GM19455 (cell line): ENCODE measurements around the gene TSHZ1.

Experiments
- ATAC-seq: cut with Tn5 transposase; IDR thresholded peaks from one replicate; pipeline ENCODE4 v1.9.1; 2021; ENCODE audit not compliant: unreplicated experiment

The TSHZ1 gene

GRCh38 chr18:75246721-75247610 lies 36.4 kb downstream of the TSHZ1 start:
- no peak for ATAC-seq

- ATAC-seq = no peak
Observed at GRCh38 chr18:75247611-75248421, 37.2 kb downstream of the TSHZ1 start.

- no peak for ATAC-seq
Observed at GRCh38 chr18:75248426-75249174, 38.0 kb downstream of the TSHZ1 start.

- no peak for ATAC-seq
Observed at GRCh38 chr18:75249175-75249518, 38.5 kb downstream of the TSHZ1 start.

DNA sequence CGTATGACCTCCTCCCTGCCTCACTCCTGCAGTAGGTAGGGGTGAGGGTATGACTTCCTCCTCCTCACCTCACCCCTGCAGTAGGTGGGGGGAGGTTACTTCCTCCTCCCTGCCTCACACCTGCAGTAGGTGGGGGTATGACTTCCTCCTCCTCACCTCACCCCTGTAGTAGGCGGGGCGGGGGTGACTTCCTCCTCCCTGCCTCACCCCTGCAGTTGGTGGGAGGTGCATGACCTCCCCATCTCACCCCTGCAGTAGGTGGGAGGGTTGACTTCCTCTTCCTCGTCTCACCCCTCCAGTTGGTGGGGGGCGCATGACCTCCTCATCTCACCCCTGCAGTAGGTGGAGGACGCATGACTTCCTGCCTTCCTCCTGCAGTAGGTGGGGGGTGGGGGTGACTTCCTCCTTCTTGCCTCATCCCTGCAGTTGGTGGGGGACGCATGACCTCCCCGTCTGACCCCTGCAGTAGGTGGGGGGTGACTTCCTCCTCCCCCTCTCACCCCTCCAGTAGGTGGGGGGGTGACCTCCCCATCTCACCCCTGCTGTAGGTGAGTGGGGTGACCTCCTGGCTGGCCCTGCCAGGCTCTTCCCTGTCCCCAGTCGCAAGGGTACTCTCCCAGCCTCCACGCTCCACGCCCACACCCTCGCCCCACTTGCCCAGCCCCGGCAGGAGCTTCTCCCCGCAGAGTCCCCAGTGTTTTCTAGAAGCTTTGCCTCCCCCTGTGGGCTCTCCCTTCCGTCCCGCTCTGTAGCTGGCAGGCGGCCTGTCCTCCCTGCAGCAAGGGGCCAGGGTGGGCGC lies 39.3 kb downstream of the TSHZ1 start:
- ATAC-seq = no peak

DNA sequence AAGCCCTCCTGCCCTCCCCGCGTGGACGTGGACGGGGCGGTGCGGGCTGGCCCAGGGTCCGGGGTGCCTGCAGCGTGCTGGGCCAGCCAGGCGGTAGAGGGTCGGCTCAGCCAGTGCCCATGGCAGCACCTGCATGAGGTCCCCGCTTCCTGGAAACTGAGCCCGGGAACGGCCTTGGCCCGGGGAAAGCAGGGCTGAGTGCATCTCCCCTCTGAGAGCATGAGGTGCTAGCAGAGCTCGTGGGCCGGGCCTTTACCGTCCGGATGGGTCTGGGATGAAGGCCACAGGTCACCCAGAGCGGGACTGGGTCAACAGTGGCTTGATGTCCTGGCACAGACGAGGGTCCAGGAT lies 39.8 kb downstream of the TSHZ1 start:
- ATAC-seq = no peak

GRCh38 chr18:75251466-75251865 lies 40.9 kb downstream of the TSHZ1 start:
- ATAC-seq = no peak

DNA sequence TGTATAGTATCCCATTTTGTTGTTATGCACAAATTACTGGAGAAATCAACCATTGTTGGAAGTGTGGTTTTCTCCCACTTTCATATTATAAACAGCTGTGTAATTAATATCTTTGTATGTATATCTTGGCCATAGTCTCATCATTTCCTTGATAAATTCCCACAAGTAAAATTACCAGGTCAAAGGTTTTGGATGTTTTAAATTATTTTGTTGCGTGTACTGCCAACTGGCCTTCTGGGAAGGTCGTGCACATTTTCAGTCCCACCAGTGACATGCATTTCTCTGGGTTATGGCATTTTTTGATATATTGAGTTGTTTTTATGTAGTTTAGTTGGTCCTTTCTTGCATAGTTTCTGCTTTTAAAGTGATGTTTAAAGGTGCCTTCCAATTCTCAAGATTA lies 41.5 kb downstream of the TSHZ1 start:
- no peak for ATAC-seq

DNA sequence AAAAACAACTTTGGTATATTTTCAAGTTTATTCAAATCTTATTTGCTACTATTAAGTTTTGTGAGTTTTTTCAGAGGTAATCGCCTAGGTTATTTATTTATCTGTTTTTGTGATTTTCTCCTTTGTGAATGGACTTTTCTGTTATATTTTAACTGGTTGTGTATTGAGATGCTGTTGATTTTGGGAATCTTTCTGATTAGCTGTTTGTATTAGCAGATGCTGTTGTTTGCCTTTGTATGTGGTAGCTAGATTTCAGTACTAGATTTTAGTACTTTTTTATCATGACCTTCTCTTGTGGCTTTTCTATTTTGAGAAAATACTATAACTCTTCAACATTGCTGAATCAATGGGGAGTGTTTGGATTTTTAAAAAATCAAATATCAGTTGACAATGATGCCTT lies 42.4 kb downstream of the TSHZ1 start:
- no peak for ATAC-seq

DNA sequence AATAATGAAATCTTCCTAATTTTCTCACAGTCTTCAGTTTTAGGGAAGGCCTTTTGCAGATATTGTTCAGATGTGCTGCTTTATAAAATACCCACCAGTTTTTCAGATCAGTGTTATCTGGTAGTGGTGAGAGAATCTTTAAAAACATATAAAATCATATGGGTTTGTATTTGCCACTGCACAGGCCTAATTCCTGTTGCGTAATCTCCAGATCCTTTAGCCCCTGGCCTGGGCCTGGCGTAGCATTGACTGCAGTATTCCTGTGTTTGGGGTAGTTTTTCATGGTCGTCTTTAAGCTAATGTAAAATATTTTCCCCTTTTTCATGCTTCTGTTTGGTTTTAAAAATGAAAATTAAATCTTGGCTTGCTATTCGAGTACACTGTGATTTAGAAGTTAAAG lies 43.2 kb downstream of the TSHZ1 start:
- ATAC-seq = no peak

DNA sequence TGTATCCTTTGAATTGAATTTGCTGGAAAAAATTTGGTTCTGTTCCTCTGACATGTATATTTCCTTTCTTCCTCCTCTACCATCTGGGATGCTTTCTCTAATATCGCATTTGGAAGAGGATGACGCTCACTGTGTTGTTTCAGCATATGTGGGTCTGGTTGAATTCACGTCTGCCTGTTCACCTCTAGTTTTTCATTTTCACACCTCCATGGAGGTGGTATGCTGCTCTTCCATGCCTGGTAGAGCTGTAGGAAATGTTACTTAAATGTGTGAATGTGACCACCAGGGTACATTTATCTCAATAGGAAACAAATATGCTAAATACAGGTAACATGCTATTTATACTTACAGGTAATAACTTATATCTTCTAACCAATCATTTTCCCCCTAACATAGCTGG lies 44.5 kb downstream of the TSHZ1 start:
- no peak for ATAC-seq

DNA sequence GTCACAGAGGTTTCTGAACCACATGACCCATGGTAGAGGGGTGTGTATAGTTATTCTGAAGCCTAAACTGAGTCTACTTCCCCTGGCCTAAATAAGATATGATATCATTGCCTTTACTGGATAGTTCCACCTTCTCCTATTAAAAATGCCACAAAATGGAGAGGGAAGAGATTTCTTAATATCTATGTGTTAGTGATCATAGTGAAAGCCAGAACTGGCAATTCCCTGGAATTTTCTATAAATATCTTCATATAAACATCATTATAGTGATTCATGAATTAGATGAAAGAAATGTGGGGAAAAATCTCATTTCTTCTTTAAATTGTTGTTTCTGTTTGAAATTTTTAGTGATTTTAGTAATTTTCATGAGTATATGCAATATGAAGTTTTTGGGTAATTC lies 45.8 kb downstream of the TSHZ1 start:
- ATAC-seq = no peak

DNA sequence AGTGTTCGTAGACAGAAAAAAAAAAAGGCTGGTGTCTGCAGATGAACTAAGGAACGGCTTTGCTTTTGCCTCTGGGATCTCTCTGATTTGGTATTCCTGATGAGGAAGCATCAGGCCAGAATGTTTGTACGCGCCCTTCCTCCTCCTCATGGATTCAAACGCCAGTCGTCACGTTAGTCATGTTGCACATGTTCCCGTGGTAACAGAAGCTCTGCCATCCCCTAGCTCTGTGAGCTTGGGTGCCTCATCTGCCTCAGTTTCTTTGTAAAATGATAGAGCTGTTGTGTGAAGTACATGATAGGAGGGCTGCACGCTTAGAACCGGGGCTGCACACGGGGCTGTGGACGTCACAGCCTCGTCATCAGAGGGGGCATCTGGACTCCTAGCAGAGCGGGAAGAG lies 47.0 kb downstream of the TSHZ1 start:
- no peak for ATAC-seq

DNA sequence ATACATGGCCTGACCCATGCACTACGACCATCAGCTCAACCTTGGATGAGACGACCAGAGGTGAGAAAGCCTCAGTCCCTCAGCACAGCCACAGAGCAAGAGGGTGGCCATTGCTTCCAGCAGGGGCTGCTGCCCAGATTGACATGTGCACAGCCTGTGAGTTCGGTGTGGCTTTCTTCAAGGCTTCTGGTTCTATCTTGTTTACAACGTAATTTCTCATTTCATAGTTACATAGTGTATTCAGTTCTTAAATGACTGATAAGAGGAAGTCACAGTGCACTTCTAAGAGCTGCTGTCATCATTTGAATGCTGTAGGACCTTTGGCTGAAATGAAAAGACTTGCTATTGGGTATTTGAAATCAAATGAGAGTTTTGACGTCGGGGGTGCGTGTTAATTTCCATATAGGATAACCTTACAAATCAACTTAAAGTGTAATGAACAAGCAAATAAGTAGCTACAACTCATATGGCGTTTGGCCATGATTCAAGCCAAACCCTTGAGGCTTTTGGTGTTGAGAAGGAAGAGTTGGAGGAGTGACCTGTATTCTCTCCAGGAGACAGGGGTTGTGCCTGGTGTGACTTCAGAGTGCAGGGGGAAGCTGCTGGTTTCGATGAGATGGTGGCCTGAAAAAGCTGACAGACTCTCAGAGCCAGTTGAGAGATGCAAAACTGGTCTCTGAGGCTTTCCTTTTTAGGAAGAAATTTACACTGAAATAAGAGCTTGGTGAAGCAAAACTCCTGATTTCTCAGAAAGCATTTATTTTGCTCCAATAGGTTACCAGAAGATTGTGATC lies 51.0 kb downstream of the TSHZ1 start:
- ATAC-seq = peak; percentile 91

- no peak for ATAC-seq
Observed at GRCh38 chr18:75262511-75262910, 51.9 kb downstream of the TSHZ1 start.

DNA sequence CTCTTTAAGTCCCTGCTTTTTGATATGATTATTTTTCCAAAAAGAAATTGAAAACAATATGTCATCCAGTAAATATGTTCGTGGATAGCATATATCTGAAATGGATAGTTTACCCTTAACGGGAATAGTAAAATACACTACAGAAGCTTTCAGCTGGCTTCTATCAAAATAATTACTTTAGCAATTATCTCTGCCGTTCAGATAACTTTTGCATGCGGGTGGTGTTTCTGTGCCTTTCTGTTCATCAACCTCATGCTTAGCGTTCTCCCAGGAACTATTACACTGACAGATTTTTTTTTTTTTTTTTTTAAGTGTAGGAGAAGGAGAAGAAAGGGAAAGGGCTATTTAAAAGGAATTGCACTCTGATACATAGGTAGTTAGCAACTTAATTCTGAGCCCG lies 53.6 kb downstream of the TSHZ1 start:
- no peak for ATAC-seq

DNA sequence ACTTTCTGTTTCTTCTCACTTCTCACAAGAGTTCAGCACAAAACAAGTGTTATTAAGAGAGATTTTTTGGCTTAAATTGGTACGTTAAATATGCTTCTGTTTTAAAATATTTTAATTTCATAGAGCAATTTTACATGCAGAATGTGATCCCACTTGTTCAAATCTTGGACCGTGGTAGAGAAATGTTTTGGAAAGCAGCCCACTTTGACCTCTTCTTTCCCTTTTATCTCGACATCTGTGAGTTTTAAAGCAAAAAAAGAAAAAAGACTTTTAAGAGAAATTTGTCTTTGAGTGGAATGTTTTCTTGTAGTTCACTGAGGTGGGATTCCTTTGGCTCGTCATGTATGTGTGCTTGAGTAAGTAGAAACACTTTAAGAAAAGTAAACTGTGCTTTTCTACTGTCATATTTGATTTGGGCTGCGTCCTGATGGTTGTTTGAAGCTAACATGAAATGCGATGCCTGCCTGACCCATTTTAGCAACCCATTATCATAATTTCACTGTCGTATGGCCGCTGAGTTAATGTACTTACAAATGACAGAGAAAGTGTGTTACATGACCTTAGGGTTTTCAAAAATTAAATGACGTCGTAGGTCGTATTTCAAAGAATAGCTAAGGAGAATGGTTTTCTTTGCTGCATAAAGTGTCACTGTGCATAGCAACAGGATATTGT lies 54.5 kb downstream of the TSHZ1 start:
- ATAC-seq = no peak

GRCh38 chr18:75265872-75266271 lies 55.3 kb downstream of the TSHZ1 start:
- ATAC-seq = no peak

DNA sequence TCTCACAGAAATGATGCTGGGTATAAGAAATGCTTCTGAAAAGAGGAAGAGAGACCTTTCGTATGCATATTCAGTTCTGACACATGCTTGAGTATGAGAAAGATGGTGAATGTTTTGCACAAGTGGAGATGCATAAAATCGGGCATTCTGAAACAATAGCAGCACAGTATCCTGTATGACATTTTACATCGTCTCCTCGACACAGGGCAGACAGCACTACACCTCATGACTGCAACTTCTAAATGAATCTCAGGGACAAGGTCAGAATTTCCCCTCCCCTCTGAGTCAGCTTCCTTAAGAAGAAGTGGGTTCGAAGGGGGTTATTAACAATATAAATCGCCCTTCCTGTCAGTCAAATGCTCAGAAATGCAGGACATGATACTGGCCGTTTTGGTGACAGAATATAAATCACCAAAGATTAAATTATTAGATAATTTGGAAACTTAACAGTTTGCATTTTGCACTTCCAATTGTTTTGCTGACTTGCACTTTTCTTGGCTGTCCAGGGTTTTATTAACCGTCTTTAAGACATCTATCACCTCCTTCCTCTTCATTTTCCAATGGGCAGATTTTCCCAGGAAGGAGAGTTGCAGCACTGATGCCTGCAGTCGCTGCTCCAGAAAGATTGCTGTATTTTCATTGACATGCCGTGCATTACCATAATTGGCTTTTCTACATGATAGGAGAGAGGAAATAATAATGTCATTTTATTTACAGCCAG lies 57.2 kb downstream of the TSHZ1 start:
- peak; percentile 82 for ATAC-seq
